ENCODE data around the gene SLC22A2. TPM values are rescaled to one million over a fixed set of nuclear protein-coding genes. Genes with fewer than 3 reads are reported as not detected.
A peak's percentile ranks its signal among the peaks of the same experiment; 100 is the strongest.

SLC22A2 gene
- total and polyA plus RNA-seq, 2 experiments from 2014 or later: 0.94 to 1.1 TPM

- Histone ChIP-seq H3K4me2 (no peak overlapping the region), H3K36me3 (ENCODE audit: insufficient read depth) (no peaks in the 10 kb centered on the region), H3K79me2 (replicated peaks; ENCODE audit: insufficient read depth) (no peaks in the 10 kb centered on the region), H3K9me2 (ENCODE audit: insufficient read depth) (no peaks in the 10 kb centered on the region), H3F3A (replicated peaks; ENCODE audit: low read depth) (0 out of 2 replicates have a peak, but pooled peaks cover 4% of the 10 kb centered on the region), H3K4me3 (no peak overlapping the region), H3K27me3 (ENCODE audit: insufficient read depth) (no peaks in the 10 kb centered on the region), H2AFZ (no peak overlapping the region), H3K27ac (ENCODE audit: low read depth) (no peak overlapping the region), H3K4me1 (ENCODE audit: insufficient read depth) (peaks cover 40% of the 10 kb centered on the region), H4K20me1 (replicated peaks; ENCODE audit: insufficient read depth) (no peaks in the 10 kb centered on the region)
- ATAC-seq: no peak
- TF ChIP-seq REST (IDR thresholded peaks at IDR 0.05; ENCODE audit: unreplicated experiment): no peak
- Mint-ChIP-seq H3K27me3 (ENCODE audit: insufficient read depth, low read depth, poor library complexity) (peaks cover 5% of the 10 kb centered on the region), H3K9me3 (no peaks in the 10 kb centered on the region), H3K4me3 (no peak overlapping the region), H3K4me1 (peaks cover 45% of the 10 kb centered on the region), H3K36me3 (ENCODE audit: low read depth) (no peaks in the 10 kb centered on the region), H3K27ac (no peak overlapping the region)
- DNase-seq (ENCODE audit: low spot score): no peak
Measured at GRCh38 chr6:160256445-160256844, 2.2 kb downstream of the SLC22A2 start.

GRCh38 chr6:160254467-160255312, 3.9 kb downstream of the SLC22A2 start:
- no peak overlapping the region for H3K4me3 ChIP-seq
- Mint-ChIP-seq H3K36me3 (ENCODE audit: low read depth) (no peaks in the 10 kb centered on the region), H3K4me1 (peaks cover 49% of the 10 kb centered on the region), H3K27ac (no peak overlapping the region), H3K9me3 (no peaks in the 10 kb centered on the region), H3K27me3 (ENCODE audit: insufficient read depth, low read depth, poor library complexity) (peaks cover 6% of the 10 kb centered on the region), H3K4me3 (no peak overlapping the region)
- peaks cover 41% of the 10 kb centered on the region for H3K4me1 ChIP-seq (ENCODE audit: insufficient read depth)
- no peaks in the 10 kb centered on the region for H3K9me2 ChIP-seq (ENCODE audit: insufficient read depth)
- peak; percentile 58 for ATAC-seq
- no peak for DNase-seq (ENCODE audit: low spot score)
- no peak overlapping the region for H3K27ac ChIP-seq (ENCODE audit: low read depth)
- H3K27me3 ChIP-seq (ENCODE audit: insufficient read depth): no peaks in the 10 kb centered on the region
- no peaks in the 10 kb centered on the region for H3K36me3 ChIP-seq (ENCODE audit: insufficient read depth)
- H4K20me1 ChIP-seq (replicated peaks; ENCODE audit: insufficient read depth): no peaks in the 10 kb centered on the region
- no peak for TF ChIP-seq ZNF331 (CRISPR knock-in tag; IDR thresholded peaks at IDR 0.05; ENCODE audit: low read depth)
- TF ChIP-seq CTCF (conservative IDR thresholded peaks at IDR 0.05; ENCODE audit: low read depth in 2 of 2): 0 out of 4 replicates have a peak, but pooled peaks of 1 of the 2 experiments have one; percentile 8
- H3F3A ChIP-seq (replicated peaks; ENCODE audit: low read depth): 0 out of 2 replicates have a peak, but pooled peaks cover 4% of the 10 kb centered on the region
- H3K4me2 ChIP-seq: no peak overlapping the region
- peak overlapping the region; percentile 56; the same call in 1 of the 2 replicates for H2AFZ ChIP-seq
- H3K79me2 ChIP-seq (replicated peaks; ENCODE audit: insufficient read depth): no peaks in the 10 kb centered on the region

Measured in GM23338 (cell line).